ENCODE measurements around the gene CDH20. TPM values are rescaled to one million over a fixed set of nuclear protein-coding genes. Genes with fewer than 3 reads are reported as not detected.

Gene CDH20
- total and polyA plus RNA-seq, 2 of the 4 experiments (the other 2 are of a cell fraction), result not detected

GRCh38 chr18:61569176-61569892 lies 236.1 kb downstream of the CDH20 start (continued):
- TF ChIP-seq MAFK (IDR thresholded peaks at IDR 0.05; ENCODE audit: low read depth, low read length), result peak; percentile 3; the same call in 1 of the 2 replicates

- Histone ChIP-seq H4K20me1 (ENCODE audit: insufficient read depth, low read length) (no peaks in the 10 kb centered on the region), H2AK5ac (ENCODE audit: low read depth, low read length) (peak overlapping the region; percentile 91), H3K79me1 (ENCODE audit: low read depth in 1 of 2, low read length in 2 of 2) (no peaks in the 10 kb centered on the region), H3K14ac (replicated peaks; ENCODE audit: low read depth, low read length) (peak overlapping the region; percentile 89), H3K9ac (ENCODE audit: low read depth, low read length) (no peak overlapping the region), H3K56ac (ENCODE audit: extremely low read depth, insufficient read depth, low read length) (no peak overlapping the region), H3K27ac (ENCODE audit: insufficient read depth, low read length) (peak overlapping the region; percentile 89; the same call in 1 of the 2 replicates), H3K4me1 (ENCODE audit: control insufficient read depth, insufficient read depth, low read length) (peaks cover 11% of the 10 kb centered on the region), H2BK5ac (ENCODE audit: low read depth, low read length, poor library complexity, severe bottlenecking) (peak overlapping the region; percentile 76), H2BK20ac (ENCODE audit: low read depth, low read length) (peak overlapping the region; percentile 98), H3K27me3 (ENCODE audit: control insufficient read depth, insufficient read depth, low read length) (no peaks in the 10 kb centered on the region), H3K36me3 (ENCODE audit: control insufficient read depth, insufficient read depth, low read length) (no peaks in the 10 kb centered on the region), H3K4me2 (ENCODE audit: low read depth, low read length) (no peak overlapping the region), H2BK120ac (ENCODE audit: low read depth, low read length) (peak overlapping the region; percentile 94), H2AK9ac (replicated peaks; ENCODE audit: low read depth, low read length, poor library complexity) (no peak overlapping the region), H3K23ac (ENCODE audit: low read depth, low read length) (peak overlapping the region; percentile 62; the same call in 1 of the 2 replicates), H3K4ac (ENCODE audit: low read depth, low read length) (peak overlapping the region; percentile 95), H4K8ac (ENCODE audit: low read depth in 2 of 2, low read length in 2 of 2) (peak overlapping the region; percentile 75 to 85; a peak in 3 of 4 replicates), H4K5ac (ENCODE audit: low read depth, low read length) (peak overlapping the region; percentile 79; the same call in 1 of the 2 replicates), H2BK15ac (ENCODE audit: low read depth, low read length) (peak overlapping the region; percentile 77; the same call in 2 of the 3 replicates), H3K4me3 (ENCODE audit: insufficient read depth, low read depth, low read length) (no peak overlapping the region), H3K18ac (ENCODE audit: low read depth, low read length) (peak overlapping the region; percentile 76), H4K91ac (ENCODE audit: insufficient read depth, low read depth, low read length) (peak overlapping the region; percentile 98), H3K9me1 (ENCODE audit: insufficient read depth, low read length) (peaks cover 7% of the 10 kb centered on the region; the same call in 1 of the 2 replicates), H2AFZ (replicated peaks; ENCODE audit: low read length, poor library complexity) (no peak overlapping the region), H3K9me3 (ENCODE audit: control insufficient read depth, insufficient read depth, low read length) (peaks cover 3% of the 10 kb centered on the region)
- dilution Hi-C loops (cut with HindIII; ENCODE audit: low sequenced_read_pairs, unreplicated experiment), result no loop called here
- intact Hi-C loops (cut with micrococcal nuclease), result no loop called here
- no TSS peak for BruUV-seq (replicated peaks)
- POLR2A ChIA-PET (ENCODE audit: unreplicated experiment), result no interaction called here
- DNase-seq (no peak), ATAC-seq (ENCODE audit: low read depth) (no peak)
- in situ Hi-C loops (cut with MboI; ENCODE audit: low sequenced_read_pairs), result loop anchor here (10.0 kb wide), 2 partner anchors 325 to 565 kb away; partner anchors contain the start of gene RNF152
- CTCF ChIA-PET, result no interaction called here
- WGBS, 2 experiments (ENCODE audit: extremely low coverage in 2 of 2, insufficient read length in 1 of 2), result no CpG with 5 or more reads among the region's 3 CpGs
- no peak for TF ChIP-seq RAD21 (IDR thresholded peaks at IDR 0.05; ENCODE audit: low read length)
- TF ChIP-seq BHLHE40 (IDR thresholded peaks at IDR 0.05; ENCODE audit: low read depth, low read length), result no peak
- TF ChIP-seq MAFK (IDR thresholded peaks at IDR 0.05; ENCODE audit: low read depth, low read length), result no peak
- TF ChIP-seq MXI1 (IDR thresholded peaks at IDR 0.05; ENCODE audit: borderline replicate concordance, low read depth, low read length), result no peak
- TF ChIP-seq POLR2A (IDR thresholded peaks at IDR 0.05; ENCODE audit: low read depth, low read length), result no peak
- TF ChIP-seq NFE2L2 (IDR thresholded peaks at IDR 0.05; ENCODE audit: low read depth, low read length), result no peak
- no peak for TF ChIP-seq CHD1 (IDR thresholded peaks at IDR 0.05; ENCODE audit: low read depth, low read length)
- no peak for TF ChIP-seq USF2 (IDR thresholded peaks at IDR 0.05; ENCODE audit: low read depth, low read length)
- TF ChIP-seq ELK1 (IDR thresholded peaks at IDR 0.05; ENCODE audit: borderline replicate concordance, low read depth, low read length), result no peak
- no peak for TF ChIP-seq SMC3 (IDR thresholded peaks at IDR 0.05; ENCODE audit: low read depth, low read length)
- no peak for TF ChIP-seq CEBPB (IDR thresholded peaks at IDR 0.05; ENCODE audit: low read depth, low read length)
- no peak for TF ChIP-seq RFX5 (IDR thresholded peaks at IDR 0.05; ENCODE audit: low read depth, low read length)
- no peak for TF ChIP-seq MAZ (IDR thresholded peaks at IDR 0.05; ENCODE audit: borderline replicate concordance, low read depth, low read length)
These were observed 236.8 kb downstream of the CDH20 start for GRCh38 chr18:61570070-61570469.
